BE2C (cell line): ENCODE data around the gene SART1.
"Not testable (repeated sequence)": the region's sequence is repeated elsewhere in the genome, so short reads cannot be mapped to it uniquely, and the experiment has no call there.

Experiments used
- DNase-seq: peaks from one replicate; pipeline ENCODE4 v3.0.0-alpha.2; 2020
- H3K27me3 ChIP-seq: fragments of 250-450 bp; sonication (Bioruptor Pico); 2 replicates; pipeline ENCODE4 v1.5.1; 2020; ENCODE audit warnings: mild to moderate bottlenecking
- H3K36me3 ChIP-seq: fragments of 250-450 bp; sonication (Bioruptor Pico); 2 replicates; pipeline ENCODE4 v1.5.1; 2020; ENCODE audit warnings: mild to moderate bottlenecking
- H3K4me1 ChIP-seq: fragments of 250-450 bp; sonication (Bioruptor Pico); 2 replicates; pipeline ENCODE4 v1.5.1; 2020
- H3K4me3 ChIP-seq: 2 replicates; pipeline ENCODE4 v1.5.1; 2011; ENCODE audit warnings: low read depth, low read length
- H3K9me3 ChIP-seq: fragments of 250-450 bp; sonication (Bioruptor Pico); 2 replicates; pipeline ENCODE4 v1.5.1; 2020
- TF ChIP-seq, protein P1 (sequence below): IDR thresholded peaks from 2 replicates; pipeline ENCODE4 v1.5.1; 2012; ENCODE audit warnings: mild to moderate bottlenecking, low read depth, low read length

SART1 gene

DNA sequence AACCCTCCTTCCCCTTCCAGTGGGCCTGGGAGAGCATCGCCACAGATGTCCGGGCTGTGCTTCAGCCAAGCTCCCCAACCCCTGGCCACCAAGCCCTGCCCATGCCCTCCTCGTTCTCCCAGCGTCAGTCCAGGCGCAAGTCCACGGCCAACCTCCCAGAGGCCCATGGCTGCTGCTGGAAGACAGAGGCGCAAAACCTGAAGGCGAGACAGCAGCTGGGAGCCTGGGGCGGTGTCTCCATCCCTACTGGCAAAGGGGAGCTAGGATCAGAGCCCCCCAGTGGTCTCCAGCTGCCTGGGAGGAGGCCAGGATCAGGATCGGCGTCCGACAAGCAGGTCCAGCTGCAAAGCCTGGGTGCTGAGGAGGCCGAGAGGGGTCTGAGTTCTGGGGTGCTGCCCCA lies 14.4 kb upstream of the SART1 start:
- no peak for DNase-seq
- no peaks in the 10 kb centered on the region for H3K9me3 ChIP-seq
- H3K4me1 ChIP-seq: no peaks in the 10 kb centered on the region
- H3K36me3 ChIP-seq: no peaks in the 10 kb centered on the region
- no peak overlapping the region for H3K4me3 ChIP-seq
- no peaks in the 10 kb centered on the region; the same call in 1 of the 2 replicates for H3K27me3 ChIP-seq
- TF ChIP-seq, protein P1, sequence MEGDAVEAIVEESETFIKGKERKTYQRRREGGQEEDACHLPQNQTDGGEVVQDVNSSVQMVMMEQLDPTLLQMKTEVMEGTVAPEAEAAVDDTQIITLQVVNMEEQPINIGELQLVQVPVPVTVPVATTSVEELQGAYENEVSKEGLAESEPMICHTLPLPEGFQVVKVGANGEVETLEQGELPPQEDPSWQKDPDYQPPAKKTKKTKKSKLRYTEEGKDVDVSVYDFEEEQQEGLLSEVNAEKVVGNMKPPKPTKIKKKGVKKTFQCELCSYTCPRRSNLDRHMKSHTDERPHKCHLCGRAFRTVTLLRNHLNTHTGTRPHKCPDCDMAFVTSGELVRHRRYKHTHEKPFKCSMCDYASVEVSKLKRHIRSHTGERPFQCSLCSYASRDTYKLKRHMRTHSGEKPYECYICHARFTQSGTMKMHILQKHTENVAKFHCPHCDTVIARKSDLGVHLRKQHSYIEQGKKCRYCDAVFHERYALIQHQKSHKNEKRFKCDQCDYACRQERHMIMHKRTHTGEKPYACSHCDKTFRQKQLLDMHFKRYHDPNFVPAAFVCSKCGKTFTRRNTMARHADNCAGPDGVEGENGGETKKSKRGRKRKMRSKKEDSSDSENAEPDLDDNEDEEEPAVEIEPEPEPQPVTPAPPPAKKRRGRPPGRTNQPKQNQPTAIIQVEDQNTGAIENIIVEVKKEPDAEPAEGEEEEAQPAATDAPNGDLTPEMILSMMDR: no peak

DNA sequence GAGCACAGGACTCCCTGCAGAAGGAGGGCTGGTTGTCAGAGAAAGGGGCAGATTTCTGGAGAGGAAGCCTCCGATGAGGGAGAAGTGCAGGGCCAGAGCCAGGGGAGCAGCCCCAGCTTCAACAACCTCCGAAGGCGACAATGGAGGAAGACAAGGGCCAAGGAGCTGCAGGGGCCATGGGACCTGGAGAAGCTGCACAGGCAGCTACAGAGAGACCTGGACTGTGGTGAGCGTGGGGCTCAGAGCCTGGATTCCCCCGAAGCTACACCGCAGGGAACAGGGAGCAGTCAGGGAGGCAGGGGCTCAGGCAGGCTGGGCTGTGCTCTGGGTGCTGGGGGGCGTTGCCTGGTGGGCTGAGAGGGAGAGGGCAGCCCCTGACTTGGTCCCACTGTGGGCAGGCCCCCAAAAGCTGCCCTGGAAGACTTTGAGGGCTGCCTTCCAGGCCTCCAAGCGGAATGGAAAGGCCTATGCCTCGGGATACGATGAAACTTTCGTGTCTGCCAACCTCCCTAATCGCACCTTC lies 13.9 kb upstream of the SART1 start:
- no peak for DNase-seq
- no peaks in the 10 kb centered on the region for H3K9me3 ChIP-seq
- H3K36me3 ChIP-seq: no peaks in the 10 kb centered on the region
- no peak overlapping the region for H3K4me3 ChIP-seq
- no peaks in the 10 kb centered on the region; the same call in 1 of the 2 replicates for H3K27me3 ChIP-seq
- TF ChIP-seq, protein P1: no peak
- no peaks in the 10 kb centered on the region for H3K4me1 ChIP-seq

DNA sequence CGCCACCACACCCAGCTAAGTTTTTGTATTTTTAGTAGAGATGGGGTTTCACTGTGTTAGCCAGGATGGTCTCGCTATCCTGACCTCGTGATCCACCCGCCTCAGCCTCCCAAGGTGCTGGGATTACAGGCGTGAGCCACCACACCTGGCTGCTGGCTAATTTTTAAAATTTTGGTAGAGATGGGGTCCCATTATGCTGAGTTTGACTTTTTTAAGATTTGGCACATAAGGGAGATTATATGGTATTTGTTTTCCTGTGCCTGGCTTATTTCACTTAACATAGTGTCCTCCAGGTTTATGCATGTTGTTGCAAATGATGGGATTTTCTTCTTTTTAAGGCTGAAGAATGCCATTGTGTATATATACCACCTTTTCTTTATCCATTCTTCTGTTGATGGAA lies 10.8 kb upstream of the SART1 start:
- H3K4me1 ChIP-seq, H3K27me3 ChIP-seq, DNase-seq, H3K9me3 ChIP-seq, H3K36me3 ChIP-seq, H3K4me3 ChIP-seq: not testable (repeated sequence)

DNA sequence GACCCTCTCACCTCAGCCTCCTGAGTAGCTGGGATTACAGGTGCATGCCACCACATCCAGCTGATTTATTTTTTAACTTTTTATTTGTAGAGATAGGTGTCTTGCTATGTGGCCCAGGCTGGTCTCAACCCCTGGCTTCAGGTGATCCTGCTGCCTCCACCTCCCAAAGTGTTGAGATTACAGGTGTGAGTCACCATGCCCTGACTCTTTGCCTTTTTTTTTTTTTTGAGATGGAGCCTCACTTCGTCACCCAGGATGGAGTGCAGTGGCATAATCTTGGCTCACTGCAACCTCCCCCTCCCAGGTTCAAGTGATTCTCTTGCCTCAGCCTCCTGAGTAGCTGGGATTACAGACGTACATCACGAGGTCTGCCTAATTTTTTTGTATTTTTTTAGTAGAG lies 9.9 kb upstream of the SART1 start:
- not testable (repeated sequence) for H3K4me3 ChIP-seq, H3K27me3 ChIP-seq, H3K4me1 ChIP-seq, H3K9me3 ChIP-seq, DNase-seq, H3K36me3 ChIP-seq

DNA sequence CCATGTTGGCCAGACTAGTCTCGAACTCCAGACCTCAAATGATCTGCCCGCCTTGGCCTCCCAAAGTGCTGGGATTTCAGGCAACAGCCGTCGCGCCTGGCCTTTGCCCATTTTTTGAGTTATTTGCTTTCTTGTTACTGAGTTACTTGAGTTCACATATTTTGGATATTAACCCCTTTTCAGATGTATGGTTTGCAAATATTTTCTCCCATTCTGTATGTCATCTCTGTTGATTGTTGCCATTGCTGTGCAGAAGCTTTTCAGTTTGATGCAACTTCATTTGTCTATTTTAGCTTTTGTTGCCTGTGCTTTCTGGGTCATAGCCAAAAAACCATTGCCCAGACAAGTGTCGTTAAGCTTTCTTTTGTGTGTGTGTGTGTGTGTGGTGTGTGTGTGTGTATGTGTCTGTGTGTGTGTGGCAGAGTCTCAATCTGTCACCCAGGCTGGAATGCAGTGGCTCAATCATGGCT lies 9.4 kb upstream of the SART1 start:
- TF ChIP-seq, protein P1: no peak
- no peaks in the 10 kb centered on the region for H3K4me1 ChIP-seq
- no peaks in the 10 kb centered on the region for H3K9me3 ChIP-seq
- H3K27me3 ChIP-seq: peaks cover 3% of the 10 kb centered on the region
- DNase-seq: no peak
- no peaks in the 10 kb centered on the region for H3K36me3 ChIP-seq
- H3K4me3 ChIP-seq: no peak overlapping the region

DNA sequence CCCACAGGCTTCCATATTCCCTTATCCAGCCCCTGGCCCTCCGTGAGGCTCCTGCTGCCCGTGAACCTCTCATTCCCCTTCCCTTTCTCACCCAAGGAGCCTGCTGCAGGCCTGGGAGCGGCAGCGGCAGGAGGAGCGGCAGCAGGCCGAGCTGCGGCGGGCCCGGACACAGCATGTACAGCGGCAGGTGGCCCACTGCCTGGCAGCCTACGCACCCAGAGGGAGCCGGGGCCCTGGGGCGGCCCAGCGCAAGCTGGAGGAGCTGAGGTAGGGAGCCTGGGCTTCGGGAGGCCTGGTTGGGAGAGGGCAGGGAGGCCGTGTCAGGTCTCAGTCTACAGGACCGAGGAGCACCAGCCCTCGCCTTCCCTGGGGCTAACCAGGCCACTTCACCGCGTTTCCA lies 8.1 kb upstream of the SART1 start:
- H3K9me3 ChIP-seq: no peaks in the 10 kb centered on the region
- peaks cover 3% of the 10 kb centered on the region for H3K27me3 ChIP-seq
- TF ChIP-seq, protein P1: no peak
- no peak overlapping the region for H3K4me3 ChIP-seq
- H3K4me1 ChIP-seq: no peaks in the 10 kb centered on the region
- DNase-seq: no peak
- H3K36me3 ChIP-seq: no peaks in the 10 kb centered on the region

DNA sequence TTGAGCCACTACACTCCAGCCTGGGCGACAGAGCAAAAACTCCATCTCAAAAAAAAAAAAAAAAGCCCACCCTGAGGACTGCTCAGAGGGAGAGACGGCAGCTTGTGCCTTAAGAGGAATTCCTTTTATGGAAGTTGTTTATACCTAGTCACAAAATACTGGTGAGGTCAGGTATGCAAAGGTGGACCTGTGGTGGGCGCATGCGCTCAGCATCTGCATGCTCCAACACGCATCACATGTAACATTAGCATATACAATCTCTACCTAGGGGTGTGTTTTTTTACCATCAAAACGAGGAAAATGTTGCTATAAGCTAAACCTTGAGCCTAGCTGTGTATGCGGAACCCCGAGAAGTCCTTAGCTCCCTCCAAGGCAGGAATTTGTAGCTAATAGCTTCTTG lies 6.8 kb upstream of the SART1 start:
- DNase-seq: no peak
- H3K9me3 ChIP-seq: no peaks in the 10 kb centered on the region
- peaks cover 3% of the 10 kb centered on the region for H3K27me3 ChIP-seq
- no peaks in the 10 kb centered on the region for H3K4me1 ChIP-seq
- TF ChIP-seq, protein P1: no peak
- no peaks in the 10 kb centered on the region for H3K36me3 ChIP-seq
- H3K4me3 ChIP-seq: no peak overlapping the region
